B cell (primary cell): ENCODE data around the gene KIF26B. TPM values are rescaled to one million over a fixed set of nuclear protein-coding genes. Genes with fewer than 3 reads are reported as not detected.

Source experiments
- ATAC-seq: fragments of 200-7000 bp; cut with Tn5 transposase; one replicate; pipeline ENCODE4 v1.10.0; 2021; ENCODE audit warnings: low read depth, mild to moderate bottlenecking, moderate number of reproducible peaks, moderate library complexity
- CTCF ChIA-PET: fragments of 350-600 bp; sonication (Branson Sonifier 250); formaldehyde crosslinking; loops from one replicate; lab custom pipeline; 2021; ENCODE audit warnings: antibody characterized with exemption, inconsistent platforms; lab: Charles Lee
- POLR2A ChIA-PET: fragments of 350-600 bp; sonication (Branson Sonifier 250); formaldehyde crosslinking; loops from one replicate; lab custom pipeline; 2021; ENCODE audit warnings: antibody characterized with exemption; lab: Charles Lee
- DNase-seq: peaks from one replicate; pipeline ENCODE4 v3.0.0; 2013
- H2AFZ ChIP-seq: 2 replicates; pipeline ENCODE4 v1.6.1; 2012; ENCODE audit warnings: mild to moderate bottlenecking, low read depth, low read length; ENCODE audit not compliant: insufficient read depth, poor library complexity, severe bottlenecking
- H3K27ac ChIP-seq, 2 donors: 1 replicate in 1 of 2; 2 replicates in 1 of 2; pipeline ENCODE4 v1.5.1; 2012 to 2013; ENCODE audit warnings: low read length in 2 of 2, mild to moderate bottlenecking in 2 of 2, moderate library complexity in 1 of 2
- H3K27me3 ChIP-seq, 4 experiments: fragments of 200-600 bp in 1 of 4; sonication (generic) in 1 of 4; replicated peaks in 1 of 4; 1 replicate in 2 of 4; 2 replicates in 2 of 4; pipeline versions ENCODE4 v1.6.1 to v1.7.0; 2013 to 2016; ENCODE audit warnings: low read length in 3 of 4, mild to moderate bottlenecking in 2 of 4, mixed read lengths in 1 of 4, moderate library complexity in 1 of 4; ENCODE audit not compliant: insufficient read depth in 4 of 4, control insufficient read depth in 3 of 4; ENCODE audit errors: control extremely low read depth in 1 of 4
- H3K36me3 ChIP-seq, 2 experiments: replicated peaks in 1 of 2; 1 replicate in 1 of 2; 2 replicates in 1 of 2; pipeline versions ENCODE4 v1.6.1 to v1.7.1; 2013; ENCODE audit warnings: low read length in 1 of 2; ENCODE audit not compliant: insufficient read depth in 2 of 2, control insufficient read depth in 1 of 2; ENCODE audit errors: control extremely low read depth in 1 of 2, extremely low read depth in 1 of 2
- H3K4me1 ChIP-seq, 2 donors: fragments of 200-600 bp in 1 of 2; sonication (generic) in 1 of 2; 1 replicate in 1 of 2; 2 replicates in 1 of 2; pipeline versions ENCODE4 v1.5.1 to v1.6.1; 2013 to 2017; ENCODE audit warnings: low read length in 2 of 2; ENCODE audit not compliant: control insufficient read depth in 2 of 2, insufficient read depth in 2 of 2
- H3K4me2 ChIP-seq: replicated peaks from 2 replicates; pipeline ENCODE3; 2012; ENCODE audit warnings: mild to moderate bottlenecking, low read depth, low read length; ENCODE audit not compliant: poor library complexity, severe bottlenecking
- H3K4me3 ChIP-seq, 5 experiments: fragments of 200-600 bp in 1 of 5; sonication (generic) in 1 of 5; 1 replicate in 3 of 5; 2 replicates in 2 of 5; pipeline versions ENCODE4 v1.5.1 to v1.7.0; 2011 to 2016; ENCODE audit warnings: low read length in 4 of 5, mild to moderate bottlenecking in 4 of 5, low read depth in 2 of 5, control low read depth in 1 of 5, moderate library complexity in 1 of 5; ENCODE audit not compliant: insufficient read depth in 1 of 5; ENCODE audit errors: control extremely low read depth in 1 of 5, extremely low read depth in 1 of 5
- H3K79me2 ChIP-seq: fragments of 200-600 bp; sonication (generic); one replicate; pipeline ENCODE4 v1.6.0; 2016; ENCODE audit warnings: low read length; ENCODE audit not compliant: control insufficient read depth, insufficient read depth
- H3K9ac ChIP-seq: fragments of 200-600 bp; sonication (generic); 2 replicates; pipeline ENCODE4 v1.6.1; 2017; ENCODE audit warnings: mild to moderate bottlenecking, low read length, moderate library complexity
- H3K9me3 ChIP-seq, 3 donors: one replicate each; pipeline versions ENCODE4 v1.6.1 to v1.7.1; 2013; ENCODE audit warnings: low read length in 2 of 3; ENCODE audit not compliant: control insufficient read depth in 2 of 3, insufficient read depth in 1 of 3; ENCODE audit errors: control extremely low read depth in 1 of 3
- H4K20me1 ChIP-seq: 2 replicates; pipeline ENCODE4 v1.6.0; 2012; ENCODE audit warnings: mild to moderate bottlenecking, low read length; ENCODE audit not compliant: insufficient read depth, control insufficient read depth, poor library complexity, severe bottlenecking
- H3K27ac Mint-ChIP-seq: one replicate; pipeline ENCODE4 v1.8.0; 2021; ENCODE audit warnings: mixed read lengths
- H3K27me3 Mint-ChIP-seq: one replicate; pipeline ENCODE4 v1.8.0; 2021; ENCODE audit warnings: mixed read lengths
- H3K4me1 Mint-ChIP-seq: one replicate; pipeline ENCODE4 v1.8.0; 2021; ENCODE audit warnings: mixed read lengths
- H3K4me3 Mint-ChIP-seq: one replicate; pipeline ENCODE4 v1.8.0; 2021; ENCODE audit warnings: mixed read lengths
- H3K9me3 Mint-ChIP-seq: one replicate; pipeline ENCODE4 v1.8.0; 2022; ENCODE audit warnings: mixed read lengths; ENCODE audit not compliant: insufficient read depth
- CTCF ChIP-seq: fragments of 200-600 bp; IDR thresholded peaks from one replicate; pipeline ENCODE4 v1.8.0; 2022; ENCODE audit warnings: antibody characterized with exemption, mild to moderate bottlenecking
- EZH2 ChIP-seq: IDR thresholded peaks from 2 replicates; pipeline ENCODE4 v1.6.1; 2012; ENCODE audit warnings: borderline replicate concordance, low read depth, mild to moderate bottlenecking, moderate library complexity, low read length; ENCODE audit not compliant: insufficient read depth, poor library complexity, severe bottlenecking
- WGBS: methylation state at CpG from one replicate; pipeline ENCODE4 v1.1.5; 2013; ENCODE audit warnings: missing lambda C conversion rate; ENCODE audit not compliant: insufficient coverage; 5-methylcytosine and 5-hydroxymethylcytosine counted together
- intact Hi-C: fragments of 100-400 bp; cut with micrococcal nuclease; formaldehyde crosslinking; loops from one replicate; pipeline ENCODE4 v1.10.0; 2022
- polyA plus RNA-seq: library from polyadenylated mRNA; depleted of rRNA; stranded (reverse); fragments of >200 nt; gene quantifications from 2 replicates; pipeline ENCODE4 v1.2.3, GENCODE V29; 2012
- total RNA-seq, 2 donors: library from RNA; stranded (reverse); fragments of 120-200 nt in 1 of 2; gene quantifications; 1 replicate in 1 of 2; 2 replicates in 1 of 2; pipeline versions ENCODE4 v1.2.3 to v1.2.4, GENCODE V29; 2013 to 2022

Gene KIF26B
- total and polyA plus RNA-seq, 2 donors (not counting 1 experiment from before 2014, with no cell fraction given) = 0.62 TPM; not detected in 1

- Histone ChIP-seq H3K4me1 (no peaks in the 10 kb centered on the region), H3K36me3 (no peaks in the 10 kb centered on the region), H3K27me3 (no peaks in the 10 kb centered on the region), H3K9ac (no peak overlapping the region), H3K4me2 (no peak overlapping the region), H3K4me3 (no peak overlapping the region), H3K79me2 (no peaks in the 10 kb centered on the region), H3K27ac (no peak overlapping the region), H3K9me3 (no peaks in the 10 kb centered on the region), H2AFZ (no peak overlapping the region), H4K20me1 (no peaks in the 10 kb centered on the region)
- POLR2A ChIA-PET = no interaction called here
- no peak overlapping the region for H3K4me3 Mint-ChIP-seq
- no peaks in the 10 kb centered on the region for H3K9me3 Mint-ChIP-seq
- intact Hi-C loops = no loop called here
- no peaks in the 10 kb centered on the region for H3K27me3 Mint-ChIP-seq
- no peak for DNase-seq
- no peak for ATAC-seq
- no peaks in the 10 kb centered on the region for H3K4me1 Mint-ChIP-seq
- 79% methylated on average over 9 of the region's 12 CpGs for WGBS
- CTCF ChIA-PET = no interaction called here
- no peak overlapping the region for H3K27ac Mint-ChIP-seq
- TF ChIP-seq CTCF (no peak), EZH2 (no peak)
These were observed 65.7 kb downstream of the KIF26B start for GRCh38 chr1:245220381-245220985.

GRCh38 chr1:245221805-245222204, 67.0 kb downstream of the KIF26B start:
- Histone ChIP-seq H3K4me2 (no peak overlapping the region), H3K27me3 (no peaks in the 10 kb centered on the region), H3K36me3 (no peaks in the 10 kb centered on the region), H2AFZ (no peak overlapping the region), H4K20me1 (no peaks in the 10 kb centered on the region), H3K27ac (no peak overlapping the region), H3K9ac (no peak overlapping the region), H3K9me3 (no peaks in the 10 kb centered on the region), H3K4me3 (no peak overlapping the region), H3K79me2 (no peaks in the 10 kb centered on the region), H3K4me1 (no peaks in the 10 kb centered on the region)
- Mint-ChIP-seq H3K27ac (no peak overlapping the region), H3K4me1 (no peaks in the 10 kb centered on the region), H3K27me3 (no peaks in the 10 kb centered on the region), H3K9me3 (no peaks in the 10 kb centered on the region), H3K4me3 (no peak overlapping the region)
- 78% methylated on average over 5 of the region's 6 CpGs for WGBS
- ATAC-seq = no peak
- intact Hi-C loops = no loop called here
- DNase-seq = no peak
- ChIA-PET POLR2A (no interaction called here), CTCF (no interaction called here)
- TF ChIP-seq CTCF (no peak), EZH2 (no peak)
